ENCODE data around the gene ARMH1. TPM values are rescaled to one million over a fixed set of nuclear protein-coding genes. Genes with fewer than 3 reads are reported as not detected.

The ARMH1 gene
- polyA plus RNA-seq, 1 of the 3 experiments (the other 2 are of a cell fraction) = 6.6 TPM

GRCh38 chr1:44696101-44696500 is 21.6 kb downstream of the ARMH1 start:
- no peaks in the 10 kb centered on the region for H3K9me2 ChIP-seq
- no peaks in the 10 kb centered on the region for H3K4me1 ChIP-seq (ENCODE audit: control insufficient read depth in 1 of 2, insufficient read depth in 2 of 2, low read depth in 1 of 2, low read length in 1 of 2)
- H3K79me2 ChIP-seq (ENCODE audit: insufficient read depth) = no peaks in the 10 kb centered on the region
- POLR2A ChIA-PET = no interaction called here
- no peak overlapping the region for H3K9ac ChIP-seq
- H3K36me3 ChIP-seq (replicated peaks in 1 of 2; ENCODE audit: control insufficient read depth in 1 of 2, insufficient read depth in 2 of 2, low read length in 1 of 2) = no peaks in the 10 kb centered on the region
- H3F3A ChIP-seq (replicated peaks; ENCODE audit: insufficient read depth) = no peaks in the 10 kb centered on the region
- no peaks in the 10 kb centered on the region for H3K27me3 ChIP-seq (ENCODE audit: insufficient read depth)
- H3K4me2 ChIP-seq = no peak overlapping the region
- CTCF ChIA-PET = interaction anchor here (1.2 to 1.4 kb wide), 3 partner anchors 11 to 22 kb away, joined by 4 to 5 read pairs (median 4); no protein-coding TSS in a partner anchor
- TF ChIP-seq MXI1 (IDR thresholded peaks at IDR 0.05; ENCODE audit: low read depth, low read length) (no peak), EZH2phosphoT487 (IDR thresholded peaks at IDR 0.05; ENCODE audit: borderline replicate concordance, low read depth) (no peak), CTCF (IDR thresholded peaks at IDR 0.05) (no peak)
- H3K9me3 ChIP-seq = no peaks in the 10 kb centered on the region
- 81% methylated on average over 3 of the region's 3 CpGs for WGBS (ENCODE audit: low lambda C conversion rate)
- no peak overlapping the region for H2AFZ ChIP-seq (ENCODE audit: low read depth)
- no peaks in the 10 kb centered on the region for H4K20me1 ChIP-seq (ENCODE audit: insufficient read depth)
- no peak overlapping the region for H3K4me3 ChIP-seq (ENCODE audit: low read depth in 2 of 2, low read length in 1 of 2)
- no peak for DNase-seq
- no peak overlapping the region for H3K27ac ChIP-seq (ENCODE audit: low read depth in 2 of 2, low read length in 1 of 2)

GRCh38 chr1:44696789-44697345 is 22.4 kb downstream of the ARMH1 start:
- TF ChIP-seq EP300 (IDR thresholded peaks at IDR 0.05; ENCODE audit: borderline replicate concordance in 1 of 2, low read depth in 1 of 2, low read length in 1 of 2) (no peak), MAX (IDR thresholded peaks at IDR 0.05; ENCODE audit: low read depth) (no peak), CTCF (IDR thresholded peaks at IDR 0.05) (no peak), NFIC (IDR thresholded peaks at IDR 0.05; ENCODE audit: borderline replicate concordance) (no peak), RFX5 (IDR thresholded peaks at IDR 0.05; ENCODE audit: low read length) (no peak), MEF2A (IDR thresholded peaks at IDR 0.05; ENCODE audit: borderline replicate concordance, low read depth) (no peak), TCF12 (IDR thresholded peaks at IDR 0.05) (no peak), MXI1 (IDR thresholded peaks at IDR 0.05; ENCODE audit: low read depth, low read length) (no peak), ZBTB33 (IDR thresholded peaks at IDR 0.05; ENCODE audit: borderline replicate concordance, low read depth) (no peak), POLR2AphosphoS5 (IDR thresholded peaks at IDR 0.05; ENCODE audit: low read depth, low read length) (no peak), GABPA (IDR thresholded peaks at IDR 0.05; ENCODE audit: low read depth) (no peak), EZH2phosphoT487 (IDR thresholded peaks at IDR 0.05; ENCODE audit: borderline replicate concordance, low read depth) (no peak), RAD21 (IDR thresholded peaks at IDR 0.05; ENCODE audit: low read length) (no peak), TAF1 (IDR thresholded peaks at IDR 0.05; ENCODE audit: borderline replicate concordance, low read depth, low read length) (no peak), GATA2 (CRISPR knock-in tag; IDR thresholded peaks at IDR 0.05) (no peak), RCOR1 (IDR thresholded peaks at IDR 0.05; ENCODE audit: low read length) (no peak), SIN3A (IDR thresholded peaks at IDR 0.05; ENCODE audit: borderline replicate concordance, low read depth, low read length) (no peak), RXRA (IDR thresholded peaks at IDR 0.05; ENCODE audit: borderline replicate concordance, low read depth) (no peak), USF1 (IDR thresholded peaks at IDR 0.05; ENCODE audit: borderline replicate concordance, low read depth) (no peak)
- DNase-seq = no peak
- ChIA-PET POLR2A (no interaction called here), CTCF (interaction anchor here (1.0 to 1.4 kb wide), 4 partner anchors 10 to 21 kb away, joined by 3 to 5 read pairs (median 4); no protein-coding TSS in a partner anchor)
- Histone ChIP-seq H2AFZ (ENCODE audit: low read depth) (no peak overlapping the region), H3K4me2 (no peak overlapping the region), H3K9me2 (no peaks in the 10 kb centered on the region), H3K9me3 (no peaks in the 10 kb centered on the region), H3K9ac (no peak overlapping the region), H3K27me3 (ENCODE audit: insufficient read depth) (no peaks in the 10 kb centered on the region), H3K4me3 (ENCODE audit: low read depth in 2 of 2, low read length in 1 of 2) (no peak overlapping the region), H3K79me2 (ENCODE audit: insufficient read depth) (no peaks in the 10 kb centered on the region), H3K27ac (ENCODE audit: low read depth in 2 of 2, low read length in 1 of 2) (no peak overlapping the region), H3F3A (replicated peaks; ENCODE audit: insufficient read depth) (no peaks in the 10 kb centered on the region), H3K4me1 (ENCODE audit: control insufficient read depth in 1 of 2, insufficient read depth in 2 of 2, low read depth in 1 of 2, low read length in 1 of 2) (no peaks in the 10 kb centered on the region), H4K20me1 (ENCODE audit: insufficient read depth) (no peaks in the 10 kb centered on the region), H3K36me3 (replicated peaks in 1 of 2; ENCODE audit: control insufficient read depth in 1 of 2, insufficient read depth in 2 of 2, low read length in 1 of 2) (no peaks in the 10 kb centered on the region)
- 61% methylated on average over 7 of the region's 7 CpGs for WGBS (ENCODE audit: low lambda C conversion rate)
